GM12865 (cell line): ENCODE results near the gene ARL14EPL.

ENCODE experiments used
- DNase-seq: peaks from one replicate; pipeline ENCODE4 v3.0.0; 2010; ENCODE audit warnings: low read depth
- H3K4me3 ChIP-seq: 2 replicates; pipeline ENCODE4 v1.5.1; 2011; ENCODE audit warnings: mild to moderate bottlenecking, low read depth, low read length, control low read depth
- TF ChIP-seq, protein P1 (sequence below): IDR thresholded peaks from 2 replicates; pipeline ENCODE4 v1.5.1; 2011; ENCODE audit warnings: low read length, control low read depth, low read depth, inconsistent platforms; ENCODE audit not compliant: insufficient read depth; ENCODE audit errors: missing control alignments

ARL14EPL gene

DNA sequence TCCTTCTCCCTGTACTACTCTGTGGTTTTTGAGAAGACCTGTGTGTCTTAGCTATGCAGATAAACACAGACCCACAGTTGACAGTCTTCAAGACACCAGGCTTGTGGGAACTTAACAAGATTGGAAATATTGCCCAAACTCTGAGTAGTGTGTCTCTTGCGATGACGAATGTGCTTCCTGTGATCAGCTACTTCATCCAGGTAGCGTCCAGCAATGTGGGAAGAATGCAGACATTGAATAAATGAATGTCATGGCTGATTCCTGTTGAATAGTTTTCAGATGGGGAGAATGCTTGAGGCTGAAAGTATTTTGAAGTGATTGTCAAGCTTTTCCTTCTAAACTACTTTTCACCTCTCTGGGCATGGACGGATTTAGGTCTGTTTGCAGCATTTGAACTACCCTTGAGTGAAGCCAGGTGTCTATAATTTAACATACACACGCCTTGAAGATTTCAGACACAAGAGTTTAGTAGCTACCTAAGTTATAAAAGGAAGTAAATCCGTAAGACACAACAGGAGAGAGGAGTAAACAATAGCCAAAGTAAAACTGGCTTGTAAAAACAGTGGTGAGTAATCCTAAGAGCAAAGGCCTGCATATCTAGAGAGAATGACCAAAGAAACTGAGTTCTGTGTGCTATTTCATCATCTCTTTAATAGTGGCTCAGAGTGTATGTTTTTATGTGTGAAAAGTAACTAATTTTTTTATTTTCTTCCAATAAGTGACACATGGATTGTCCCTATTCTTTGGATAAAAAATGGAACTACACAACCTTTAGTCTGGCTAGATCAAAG is 30.0 kb upstream of the ARL14EPL start:
- no peak for DNase-seq
- no peak overlapping the region for H3K4me3 ChIP-seq
- TF ChIP-seq, protein P1, sequence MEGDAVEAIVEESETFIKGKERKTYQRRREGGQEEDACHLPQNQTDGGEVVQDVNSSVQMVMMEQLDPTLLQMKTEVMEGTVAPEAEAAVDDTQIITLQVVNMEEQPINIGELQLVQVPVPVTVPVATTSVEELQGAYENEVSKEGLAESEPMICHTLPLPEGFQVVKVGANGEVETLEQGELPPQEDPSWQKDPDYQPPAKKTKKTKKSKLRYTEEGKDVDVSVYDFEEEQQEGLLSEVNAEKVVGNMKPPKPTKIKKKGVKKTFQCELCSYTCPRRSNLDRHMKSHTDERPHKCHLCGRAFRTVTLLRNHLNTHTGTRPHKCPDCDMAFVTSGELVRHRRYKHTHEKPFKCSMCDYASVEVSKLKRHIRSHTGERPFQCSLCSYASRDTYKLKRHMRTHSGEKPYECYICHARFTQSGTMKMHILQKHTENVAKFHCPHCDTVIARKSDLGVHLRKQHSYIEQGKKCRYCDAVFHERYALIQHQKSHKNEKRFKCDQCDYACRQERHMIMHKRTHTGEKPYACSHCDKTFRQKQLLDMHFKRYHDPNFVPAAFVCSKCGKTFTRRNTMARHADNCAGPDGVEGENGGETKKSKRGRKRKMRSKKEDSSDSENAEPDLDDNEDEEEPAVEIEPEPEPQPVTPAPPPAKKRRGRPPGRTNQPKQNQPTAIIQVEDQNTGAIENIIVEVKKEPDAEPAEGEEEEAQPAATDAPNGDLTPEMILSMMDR, result no peak

- TF ChIP-seq, protein P1, result no peak
- no peak for DNase-seq
- no peak overlapping the region for H3K4me3 ChIP-seq
Observed at GRCh38 chr5:116004248-116004647, 28.0 kb upstream of the ARL14EPL start.

DNA sequence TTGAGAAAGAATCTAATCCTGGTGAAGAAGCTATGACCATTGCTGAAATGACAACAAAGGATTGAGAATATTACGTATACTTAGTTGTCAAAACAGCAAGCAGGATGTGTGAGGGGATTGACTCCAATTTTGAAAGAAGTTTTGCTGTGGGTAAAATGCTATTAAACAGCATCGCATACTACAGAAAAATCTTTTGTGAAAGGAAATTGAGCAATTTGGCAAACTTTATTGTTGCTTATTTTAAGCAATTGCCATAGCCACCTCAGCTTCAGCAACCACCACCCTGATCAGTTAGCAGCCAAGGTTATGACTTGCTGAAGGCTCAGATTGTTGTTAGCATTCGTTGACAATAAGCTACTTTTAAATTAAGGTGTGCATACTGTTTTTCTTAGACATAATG is 22.5 kb upstream of the ARL14EPL start:
- no peak overlapping the region for H3K4me3 ChIP-seq
- DNase-seq, result no peak
- TF ChIP-seq, protein P1, result no peak

DNA sequence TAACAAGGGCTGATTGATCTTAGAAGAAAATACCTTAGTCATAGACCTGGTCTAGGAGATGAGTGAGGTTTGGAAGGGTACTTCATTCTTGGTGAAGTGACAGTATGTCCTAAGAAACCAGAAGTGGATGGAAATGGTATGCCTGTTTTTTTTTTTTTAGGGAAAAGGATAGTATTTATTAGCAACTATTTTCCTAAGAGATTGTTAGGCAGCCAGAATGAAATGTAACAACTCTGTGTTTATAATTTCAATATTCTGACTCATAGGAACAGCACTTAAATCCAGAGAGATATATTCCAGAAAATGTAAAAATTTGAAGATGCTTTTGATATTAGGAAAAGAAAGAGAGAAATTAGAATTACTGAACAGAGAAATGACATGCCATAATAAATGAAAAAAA is 21.2 kb upstream of the ARL14EPL start:
- no peak for DNase-seq
- TF ChIP-seq, protein P1, result no peak
- H3K4me3 ChIP-seq, result no peak overlapping the region

- no peak for DNase-seq
- H3K4me3 ChIP-seq, result no peak overlapping the region
- TF ChIP-seq, protein P1, result no peak
Observed at GRCh38 chr5:116013207-116013785, 19.0 kb upstream of the ARL14EPL start.

DNA sequence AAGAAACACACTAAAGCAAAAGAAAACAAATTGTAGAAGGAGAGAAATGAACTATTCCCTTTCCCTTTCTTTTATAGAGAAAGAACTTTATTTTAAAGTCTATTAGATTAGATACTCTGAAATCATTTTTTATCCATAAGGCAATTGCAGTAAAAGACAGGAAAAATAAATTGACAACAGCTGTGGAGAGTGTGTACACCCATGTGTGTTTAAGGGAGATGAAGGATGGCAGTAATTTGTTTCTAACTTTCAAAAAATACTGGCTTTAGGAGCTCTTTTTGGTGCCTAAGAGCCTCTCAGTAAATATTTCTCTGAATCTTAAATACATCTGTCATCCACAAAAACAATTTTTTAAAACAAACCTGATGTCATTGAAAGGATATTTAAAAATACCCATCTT is 18.3 kb upstream of the ARL14EPL start:
- no peak overlapping the region for H3K4me3 ChIP-seq
- no peak for DNase-seq
- TF ChIP-seq, protein P1, result no peak
